HEK293 (cell line): ENCODE measurements around the gene CTSH.

Experiments
- CTCF ChIP-seq: fragments of 450-650 bp; formaldehyde crosslinking; IDR thresholded peaks from 2 replicates; pipeline ENCODE4 v1.5.1; 2016; ENCODE audit warnings: missing biosample characterization, missing genetic modification characterization
- GLI2 ChIP-seq: fragments of 450-650 bp; formaldehyde crosslinking; IDR thresholded peaks from 2 replicates; pipeline ENCODE4; 2017; ENCODE audit warnings: missing biosample characterization, missing genetic modification characterization, low read depth, borderline replicate concordance
- PATZ1 ChIP-seq: fragments of 450-650 bp; formaldehyde crosslinking; IDR thresholded peaks from 2 replicates; pipeline ENCODE4 v1.5.1; 2016; ENCODE audit warnings: missing biosample characterization, missing genetic modification characterization
- ZNF184 ChIP-seq: fragments of 450-650 bp; IDR thresholded peaks from 2 replicates; pipeline ENCODE4 v1.5.1; 2018; ENCODE audit warnings: missing biosample characterization, mild to moderate bottlenecking, missing genetic modification characterization
- ZNF274 ChIP-seq, 2 experiments: fragments of 200-500 bp in 1 of 2; fragments of 450-650 bp in 1 of 2; sonication (Bioruptor generic) in 1 of 2; formaldehyde crosslinking in 1 of 2; IDR thresholded peaks; 2 replicates each; pipeline versions ENCODE4 v1.5.1 to v1.6.1; 2014 to 2016; ENCODE audit warnings: borderline replicate concordance in 1 of 2, inconsistent platforms in 1 of 2, low read length in 1 of 2, missing biosample characterization in 1 of 2, missing genetic modification characterization in 1 of 2
- ZNF341 ChIP-seq: fragments of 450-650 bp; formaldehyde crosslinking; IDR thresholded peaks from 2 replicates; pipeline ENCODE4; 2016; ENCODE audit warnings: low read depth, missing biosample characterization, missing genetic modification characterization
- ZNF610 ChIP-seq: fragments of 450-650 bp; formaldehyde crosslinking; IDR thresholded peaks from 2 replicates; pipeline ENCODE4 v1.5.1; 2016; ENCODE audit warnings: missing biosample characterization, missing genetic modification characterization, borderline replicate concordance
- ZNF626 ChIP-seq: fragments of 450-650 bp; sonication (Bioruptor Pico); formaldehyde crosslinking; IDR thresholded peaks from 2 replicates; pipeline ENCODE4 v1.5.1; 2018; ENCODE audit warnings: missing biosample characterization, missing genetic modification characterization, inconsistent platforms
- ZNF747 ChIP-seq: fragments of 450-650 bp; formaldehyde crosslinking; IDR thresholded peaks from 2 replicates; pipeline ENCODE4 v1.5.1; 2016; ENCODE audit warnings: missing biosample characterization, missing genetic modification characterization
- TF ChIP-seq, protein P1 (sequence below): fragments of 450-650 bp; formaldehyde crosslinking; IDR thresholded peaks from 2 replicates; pipeline ENCODE4 v1.5.1; 2017; ENCODE audit warnings: missing biosample characterization, mild to moderate bottlenecking, missing genetic modification characterization, moderate library complexity

DNA sequence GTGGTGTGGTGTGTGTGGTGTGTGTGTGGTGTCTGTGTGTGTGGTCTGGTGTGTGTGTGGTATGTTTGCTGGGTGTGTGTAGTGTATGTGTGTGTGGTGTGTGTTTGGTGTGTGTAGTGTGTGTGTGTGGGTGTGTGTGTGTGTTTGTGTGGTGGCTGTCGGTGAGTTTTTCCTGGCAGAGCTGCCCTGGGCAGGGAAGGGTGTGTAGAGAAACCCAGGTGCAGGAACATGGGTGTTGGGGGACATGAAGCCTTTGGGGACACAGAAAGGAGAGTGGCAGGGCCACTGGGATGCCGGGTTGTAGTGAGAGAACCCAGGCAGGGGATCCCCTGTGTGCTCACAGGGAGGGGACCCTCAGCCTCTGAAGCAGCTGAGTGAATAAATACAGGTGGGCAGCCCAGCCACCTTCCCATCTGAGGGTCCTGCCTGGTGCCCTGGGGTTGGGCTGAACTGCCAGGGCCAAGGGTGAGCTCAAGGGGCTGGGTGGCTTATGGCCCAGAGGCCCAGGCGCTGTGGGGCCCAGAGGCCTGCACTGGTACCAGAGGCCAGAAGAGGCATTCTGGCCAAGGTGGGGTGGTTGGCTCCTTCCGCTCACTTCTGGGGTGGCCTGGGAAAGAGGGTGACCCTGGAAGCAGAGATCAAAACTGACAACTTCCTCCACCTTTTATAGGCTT lies 48.5 kb upstream of the CTSH start:
- TF ChIP-seq ZNF747 (tag by site-specific recombination) (no peak), GLI2 (no peak), CTCF (no peak), ZNF610 (tag by site-specific recombination) (no peak), PATZ1 (tag by site-specific recombination) (no peak), ZNF626 (no peak), ZNF184 (no peak), ZNF341 (tag by site-specific recombination) (no peak), ZNF274 (IDR thresholded peaks at IDR 0.05; ENCODE audit: low read length) (no peak), ZNF274 (tag by site-specific recombination; IDR thresholded peaks at IDR 0.05; ENCODE audit: borderline replicate concordance) (no peak)
- TF ChIP-seq, protein P1, sequence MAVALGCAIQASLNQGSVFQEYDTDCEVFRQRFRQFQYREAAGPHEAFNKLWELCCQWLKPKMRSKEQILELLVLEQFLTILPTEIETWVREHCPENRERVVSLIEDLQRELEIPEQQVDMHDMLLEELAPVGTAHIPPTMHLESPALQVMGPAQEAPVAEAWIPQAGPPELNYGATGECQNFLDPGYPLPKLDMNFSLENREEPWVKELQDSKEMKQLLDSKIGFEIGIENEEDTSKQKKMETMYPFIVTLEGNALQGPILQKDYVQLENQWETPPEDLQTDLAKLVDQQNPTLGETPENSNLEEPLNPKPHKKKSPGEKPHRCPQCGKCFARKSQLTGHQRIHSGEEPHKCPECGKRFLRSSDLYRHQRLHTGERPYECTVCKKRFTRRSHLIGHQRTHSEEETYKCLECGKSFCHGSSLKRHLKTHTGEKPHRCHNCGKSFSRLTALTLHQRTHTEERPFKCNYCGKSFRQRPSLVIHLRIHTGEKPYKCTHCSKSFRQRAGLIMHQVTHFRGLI: no peak
